Right atrium auricular region (tissue), 2 donors: ENCODE measurements around the gene CDC42SE2. TPM values are rescaled to one million over a fixed set of nuclear protein-coding genes. Genes with fewer than 3 reads are reported as not detected.
"Not testable (repeated sequence)": the region's sequence is repeated elsewhere in the genome, so short reads cannot be mapped to it uniquely, and the experiment has no call there.

ENCODE experiments used
- DNase-seq: peaks from one replicate; pipeline ENCODE4 v3.0.0-alpha.2; 2019; ENCODE audit warnings: low spot score
- H3K27ac ChIP-seq, 2 donors: fragments of 200-600 bp; sonication (generic); 1 replicate in 1 of 2; 2 replicates in 1 of 2; pipeline ENCODE4 v1.5.1; 2016 to 2019
- H3K27me3 ChIP-seq, 2 donors: fragments of 200-600 bp; sonication (generic); one replicate each; pipeline versions ENCODE4 v1.5.1 to v1.6.0; 2017 to 2019
- H3K36me3 ChIP-seq: fragments of 200-600 bp; sonication (generic); one replicate; pipeline ENCODE4 v1.5.1; 2016
- H3K4me1 ChIP-seq, 2 donors: fragments of 200-600 bp; sonication (generic); one replicate each; pipeline versions ENCODE4 v1.5.1 to v1.6.0; 2017 to 2019
- H3K4me3 ChIP-seq, 2 donors: fragments of 200-600 bp; sonication (generic); 1 replicate in 1 of 2; 2 replicates in 1 of 2; pipeline ENCODE4 v1.5.1; 2017 to 2019; ENCODE audit warnings: mild to moderate bottlenecking in 1 of 2, moderate library complexity in 1 of 2
- H3K9me3 ChIP-seq, 2 donors: fragments of 200-600 bp; sonication (generic); one replicate each; pipeline ENCODE4 v1.5.1; 2019
- CTCF ChIP-seq, 2 donors: fragments of 200-600 bp; sonication (generic); IDR thresholded peaks; one replicate each; pipeline ENCODE4 v1.5.1; 2019; ENCODE audit warnings: antibody characterized with exemption in 2 of 2
- total RNA-seq, 2 donors: library from RNA; depleted of rRNA; stranded (reverse); fragments of >200 nt; gene quantifications; one replicate each; pipeline ENCODE4 v1.1.0, GENCODE V29; 2016

Gene CDC42SE2
- total RNA-seq, 2 donors from 2014 or later: 13.5 to 15.0 TPM

GRCh38 chr5:131252824-131253171 lies 11.1 kb upstream of the CDC42SE2 start:
- no peak overlapping the region for H3K4me3 ChIP-seq
- H3K9me3 ChIP-seq: no peaks in the 10 kb centered on the region
- no peaks in the 10 kb centered on the region for H3K36me3 ChIP-seq
- H3K27ac ChIP-seq: peak overlapping the region in 1 of 2 donors; percentile 29
- no peaks in the 10 kb centered on the region for H3K4me1 ChIP-seq
- no peak for TF ChIP-seq CTCF (IDR thresholded peaks at IDR 0.05)
- DNase-seq: no peak
- no peaks in the 10 kb centered on the region for H3K27me3 ChIP-seq

- H3K36me3 ChIP-seq, H3K9me3 ChIP-seq, H3K27me3 ChIP-seq, H3K4me3 ChIP-seq, DNase-seq, H3K4me1 ChIP-seq, H3K27ac ChIP-seq: not testable (repeated sequence)
Observed at GRCh38 chr5:131254025-131254424, 9.8 kb upstream of the CDC42SE2 start.

DNA sequence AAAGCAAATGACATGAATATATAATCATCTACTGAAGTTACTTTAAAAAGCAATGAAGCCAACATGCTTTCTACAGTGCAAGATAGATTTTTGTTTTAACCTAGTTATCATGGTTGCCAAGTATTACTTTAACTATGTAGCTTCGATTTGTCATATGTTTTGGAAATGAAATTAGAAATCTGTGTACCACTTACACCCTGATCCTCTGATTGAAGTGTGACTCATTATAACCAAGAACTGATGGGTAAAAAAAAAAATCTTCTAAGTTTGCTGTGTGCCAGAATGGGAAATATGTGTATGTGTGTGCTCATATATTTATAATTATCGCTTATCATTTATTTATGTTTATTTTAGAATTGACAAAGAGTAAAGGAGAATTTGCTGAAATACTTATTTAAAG lies 9.1 kb upstream of the CDC42SE2 start:
- Histone ChIP-seq H3K4me1 (no peaks in the 10 kb centered on the region), H3K27ac (no peak overlapping the region), H3K27me3 (no peaks in the 10 kb centered on the region), H3K9me3 (no peaks in the 10 kb centered on the region), H3K36me3 (no peaks in the 10 kb centered on the region), H3K4me3 (no peak overlapping the region)
- no peak for TF ChIP-seq CTCF (IDR thresholded peaks at IDR 0.05)
- no peak for DNase-seq

DNA sequence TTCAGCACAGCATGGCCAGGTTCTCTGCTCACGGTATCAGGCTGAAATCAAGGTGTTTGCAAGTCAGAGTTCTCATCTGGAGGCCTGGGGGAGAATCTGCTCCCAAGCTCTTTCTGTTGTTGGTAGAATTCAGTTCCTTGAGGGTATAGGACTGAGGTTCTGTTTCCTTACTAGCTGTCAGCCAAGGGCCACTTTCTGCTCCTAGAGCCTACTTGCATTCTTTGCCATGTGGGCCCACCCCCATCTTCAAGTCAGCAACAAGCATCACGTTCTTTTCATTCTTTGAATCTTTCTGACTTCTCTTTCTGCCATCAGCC lies 7.4 kb upstream of the CDC42SE2 start:
- Histone ChIP-seq H3K4me3 (no peak overlapping the region), H3K9me3 (no peaks in the 10 kb centered on the region), H3K36me3 (no peaks in the 10 kb centered on the region), H3K4me1 (peaks cover 0 to 4% of the 10 kb centered on the region in 2 donors), H3K27ac (no peak overlapping the region), H3K27me3 (no peaks in the 10 kb centered on the region)
- no peak for TF ChIP-seq CTCF (IDR thresholded peaks at IDR 0.05)
- DNase-seq: no peak

DNA sequence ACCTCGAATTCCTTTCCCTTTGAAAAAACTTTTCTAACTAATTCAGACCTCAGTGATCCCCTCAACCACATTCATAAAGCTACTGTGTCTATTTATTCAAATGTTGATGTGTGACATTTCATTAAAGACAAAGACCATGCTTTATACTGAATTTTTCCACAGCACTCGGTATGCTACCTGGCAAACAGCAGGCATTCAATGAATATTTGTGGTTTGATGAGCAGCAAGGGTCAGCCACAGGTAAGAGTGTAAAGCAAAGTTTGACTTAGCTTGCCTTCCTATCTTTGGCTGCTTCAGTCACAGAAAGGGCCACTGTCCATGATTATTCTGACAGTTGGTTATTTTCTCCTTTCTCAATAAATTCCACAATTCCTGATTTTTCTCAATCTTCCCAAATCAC lies 5.1 kb upstream of the CDC42SE2 start:
- Histone ChIP-seq H3K27ac (no peak overlapping the region), H3K36me3 (no peaks in the 10 kb centered on the region), H3K9me3 (no peaks in the 10 kb centered on the region), H3K4me3 (no peak overlapping the region), H3K4me1 (peaks cover 0 to 4% of the 10 kb centered on the region in 2 donors), H3K27me3 (no peaks in the 10 kb centered on the region)
- TF ChIP-seq CTCF (IDR thresholded peaks at IDR 0.05): no peak
- DNase-seq: no peak

DNA sequence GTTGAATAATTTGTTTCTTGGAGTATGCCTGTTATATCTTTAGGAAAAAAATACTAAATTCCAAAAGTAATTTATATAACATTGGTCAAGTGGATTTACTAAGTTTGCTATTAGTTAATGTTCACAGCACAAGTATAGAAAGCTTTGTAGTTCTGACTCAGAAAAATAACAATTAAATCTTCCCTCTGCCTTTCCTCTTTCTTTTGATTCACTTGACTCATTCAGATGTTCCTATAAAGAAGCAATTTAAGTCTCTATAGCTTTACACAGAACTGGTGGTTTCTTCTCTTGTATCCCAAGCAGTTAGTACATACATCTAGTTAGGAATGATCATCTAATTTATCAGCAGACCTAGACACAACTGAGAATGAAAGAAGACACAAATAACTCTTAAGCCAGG lies 4.5 kb upstream of the CDC42SE2 start:
- DNase-seq: no peak
- no peaks in the 10 kb centered on the region for H3K9me3 ChIP-seq
- H3K27ac ChIP-seq: no peak overlapping the region
- H3K4me1 ChIP-seq: peaks cover 0 to 4% of the 10 kb centered on the region in 2 donors
- no peaks in the 10 kb centered on the region for H3K36me3 ChIP-seq
- no peak for TF ChIP-seq CTCF (IDR thresholded peaks at IDR 0.05)
- H3K4me3 ChIP-seq: no peak overlapping the region
- no peaks in the 10 kb centered on the region for H3K27me3 ChIP-seq
